OCI-LY7 (cell line): ENCODE measurements around the gene MAN1A1. TPM values are rescaled to one million over a fixed set of nuclear protein-coding genes. Genes with fewer than 3 reads are reported as not detected.

Experiments used
- BruUV-seq: library from RNA; stranded (reverse); fragments of 400-500 nt; replicated peaks from 2 replicates; lab custom pipeline; 2021; lab: Mats Ljungman, UMichigan
- CTCF ChIA-PET: fragments of 300-600 bp; sonication (Branson Sonifier 250); formaldehyde crosslinking; loops from one replicate; lab custom pipeline; 2022; ENCODE audit warnings: antibody characterized with exemption; ENCODE audit not compliant: unreplicated experiment; lab: Charles Lee
- POLR2A ChIA-PET: fragments of 300-600 bp; sonication (Branson Sonifier 250); formaldehyde crosslinking; loops from one replicate; lab custom pipeline; 2022; ENCODE audit warnings: antibody characterized with exemption; lab: Charles Lee
- DNase-seq: peaks from one replicate; pipeline ENCODE4 v3.0.0-alpha.2; 2015; ENCODE audit warnings: low spot score
- H2AFZ ChIP-seq: fragments of 200-600 bp; sonication (generic), shearing (Covaris generic); 2 replicates; pipeline ENCODE4 v1.6.1; 2014; ENCODE audit warnings: mild to moderate bottlenecking, antibody characterized with exemption, low read length, moderate library complexity
- H3K27ac ChIP-seq: fragments of 200-600 bp; sonication (generic); 2 replicates; pipeline ENCODE4 v1.5.1; 2014; ENCODE audit warnings: mixed run types, low read depth, mild to moderate bottlenecking, moderate library complexity, low read length, inconsistent platforms; ENCODE audit not compliant: poor library complexity, severe bottlenecking
- H3K36me3 ChIP-seq: fragments of 200-600 bp; sonication (generic); 2 replicates; pipeline ENCODE4 v1.6.1; 2014; ENCODE audit warnings: mild to moderate bottlenecking, antibody characterized with exemption, low read length, moderate library complexity, mixed read lengths; ENCODE audit not compliant: insufficient read depth
- H3K4me1 ChIP-seq: fragments of 200-600 bp; sonication (generic); 2 replicates; pipeline ENCODE4 v1.5.1; 2014; ENCODE audit warnings: mild to moderate bottlenecking, low read length; ENCODE audit not compliant: insufficient read depth, poor library complexity, severe bottlenecking
- H3K4me2 ChIP-seq: fragments of 200-600 bp; sonication (generic); 2 replicates; pipeline ENCODE4 v1.6.1; 2014; ENCODE audit warnings: mild to moderate bottlenecking, low read length
- H3K4me3 ChIP-seq: fragments of 200-600 bp; sonication (generic); 2 replicates; pipeline ENCODE4 v1.5.1; 2014; ENCODE audit warnings: mild to moderate bottlenecking, low read depth, low read length; ENCODE audit not compliant: poor library complexity, severe bottlenecking
- H3K79me2 ChIP-seq: fragments of 200-600 bp; sonication (generic); 2 replicates; pipeline ENCODE4 v1.6.1; 2016; ENCODE audit warnings: low read depth, mild to moderate bottlenecking, low read length, moderate library complexity, mixed read lengths; ENCODE audit not compliant: insufficient read depth
- H3K9me2 ChIP-seq: fragments of 200-600 bp; sonication (generic); 2 replicates; pipeline ENCODE4 v1.6.1; 2016; ENCODE audit warnings: mild to moderate bottlenecking, low read length, mixed read lengths; ENCODE audit not compliant: insufficient read depth
- H3K9me3 ChIP-seq: fragments of 200-600 bp; sonication (generic); 2 replicates; pipeline ENCODE4 v1.6.1; 2014; ENCODE audit warnings: mild to moderate bottlenecking, mixed run types, low read length, mixed read lengths
- H4K20me1 ChIP-seq: fragments of 200-600 bp; sonication (generic); 2 replicates; pipeline ENCODE4 v1.6.1; 2014; ENCODE audit warnings: mild to moderate bottlenecking, antibody characterized with exemption, low read length, moderate library complexity, mixed read lengths; ENCODE audit not compliant: insufficient read depth
- EZH2phosphoT487 ChIP-seq: fragments of 200-600 bp; sonication (generic); IDR thresholded peaks from 2 replicates; pipeline ENCODE4 v1.6.1; 2018; ENCODE audit warnings: low read depth, borderline replicate concordance, mild to moderate bottlenecking, mixed run types, antibody characterized with exemption, low read length, moderate library complexity, mixed read lengths
- intact Hi-C: fragments of 100-400 bp; cut with micrococcal nuclease; formaldehyde crosslinking; loops from one replicate; pipeline ENCODE4 v1.10.0; 2022; ENCODE audit not compliant: unreplicated experiment
- total RNA-seq, 2 experiments: library from RNA; depleted of rRNA in 1 of 2; stranded (reverse); fragments of >200 nt in 1 of 2; shearing (Covaris generic) in 1 of 2; gene quantifications; 2 replicates each; pipeline ENCODE4 v1.2.3, GENCODE V29; 2014 to 2022
- TF ChIP-seq, protein P1 (sequence below): fragments of 200-600 bp; sonication (generic); conservative IDR thresholded peaks from 2 replicates; pipeline ENCODE4 v1.5.1; 2014; ENCODE audit warnings: mild to moderate bottlenecking, antibody characterized with exemption, low read length, moderate library complexity, mixed read lengths

MAN1A1 gene
- total RNA-seq, 2 experiments from 2014 or later = 72.4 to 74.3 TPM

DNA sequence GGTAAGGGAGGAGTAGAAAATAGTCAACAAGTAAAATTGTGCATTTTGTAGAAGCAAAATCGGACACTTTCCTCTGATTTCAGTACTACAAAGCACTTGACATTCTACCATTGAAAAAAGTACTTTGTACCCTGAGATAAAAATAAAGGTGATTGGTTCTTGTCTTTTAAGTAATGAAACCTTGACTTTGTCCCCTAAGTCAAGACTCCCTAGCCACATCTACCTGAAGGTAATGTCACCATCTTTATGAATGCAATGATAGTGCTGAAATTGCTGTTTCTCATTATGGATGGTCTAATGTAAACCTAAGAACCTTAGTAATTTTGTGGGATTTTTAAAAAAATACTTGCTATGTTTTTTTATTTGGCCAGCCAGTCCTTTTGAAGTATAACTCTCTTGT lies 2.4 kb upstream of the MAN1A1 start:
- intact Hi-C loops = loop anchor here (2.0 to 5.0 kb wide), 4 partner anchors 171 to 725 kb away; no protein-coding TSS in a partner anchor
- no TSS peak for BruUV-seq
- no peak for TF ChIP-seq EZH2phosphoT487
- TF ChIP-seq, protein P1, sequence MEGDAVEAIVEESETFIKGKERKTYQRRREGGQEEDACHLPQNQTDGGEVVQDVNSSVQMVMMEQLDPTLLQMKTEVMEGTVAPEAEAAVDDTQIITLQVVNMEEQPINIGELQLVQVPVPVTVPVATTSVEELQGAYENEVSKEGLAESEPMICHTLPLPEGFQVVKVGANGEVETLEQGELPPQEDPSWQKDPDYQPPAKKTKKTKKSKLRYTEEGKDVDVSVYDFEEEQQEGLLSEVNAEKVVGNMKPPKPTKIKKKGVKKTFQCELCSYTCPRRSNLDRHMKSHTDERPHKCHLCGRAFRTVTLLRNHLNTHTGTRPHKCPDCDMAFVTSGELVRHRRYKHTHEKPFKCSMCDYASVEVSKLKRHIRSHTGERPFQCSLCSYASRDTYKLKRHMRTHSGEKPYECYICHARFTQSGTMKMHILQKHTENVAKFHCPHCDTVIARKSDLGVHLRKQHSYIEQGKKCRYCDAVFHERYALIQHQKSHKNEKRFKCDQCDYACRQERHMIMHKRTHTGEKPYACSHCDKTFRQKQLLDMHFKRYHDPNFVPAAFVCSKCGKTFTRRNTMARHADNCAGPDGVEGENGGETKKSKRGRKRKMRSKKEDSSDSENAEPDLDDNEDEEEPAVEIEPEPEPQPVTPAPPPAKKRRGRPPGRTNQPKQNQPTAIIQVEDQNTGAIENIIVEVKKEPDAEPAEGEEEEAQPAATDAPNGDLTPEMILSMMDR = no peak
- Histone ChIP-seq H3K36me3 (peaks cover 33% of the 10 kb centered on the region), H4K20me1 (peaks cover 18% of the 10 kb centered on the region; the same call in 1 of the 2 replicates), H3K9me2 (no peaks in the 10 kb centered on the region), H3K4me2 (peak overlapping the region; percentile 87), H3K9me3 (no peaks in the 10 kb centered on the region), H3K4me1 (peaks cover 53% of the 10 kb centered on the region), H3K79me2 (peaks cover 89% of the 10 kb centered on the region), H3K27ac (peak overlapping the region; percentile 89), H3K4me3 (peak overlapping the region; percentile 96), H2AFZ (peak overlapping the region; percentile 50; the same call in 1 of the 2 replicates)
- ChIA-PET CTCF (no interaction called here), POLR2A (interaction anchor here (0.7 to 2.3 kb wide), 2 partner anchors 172 to 690 kb away, joined by 3 to 16 read pairs; no protein-coding TSS in a partner anchor)
- peak; percentile 55 for DNase-seq

DNA sequence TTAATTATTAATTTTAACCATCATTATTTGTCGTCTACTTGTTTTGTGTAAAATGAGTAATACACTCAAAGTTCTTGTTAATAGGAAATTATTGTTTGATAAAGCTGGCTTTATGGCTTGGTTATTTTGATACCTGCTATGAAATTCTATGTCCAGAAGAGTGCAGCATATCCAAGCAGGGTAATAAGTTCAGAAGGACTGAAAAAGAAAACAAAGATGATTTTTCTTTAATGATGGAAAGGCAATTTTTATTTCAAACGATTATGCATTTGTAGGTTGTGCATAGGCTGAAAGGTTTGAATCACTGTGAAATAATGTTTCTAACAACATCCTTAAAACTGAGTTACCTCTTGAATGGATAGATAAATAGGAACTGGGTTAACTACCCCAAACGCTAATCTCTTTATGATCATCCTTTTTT lies 1.4 kb upstream of the MAN1A1 start:
- intact Hi-C loops = loop anchor here (1.0 to 5.0 kb wide), 6 partner anchors 91 to 726 kb away; no protein-coding TSS in a partner anchor
- peak overlapping the region; percentile 87 for H3K4me2 ChIP-seq
- H3K4me1 ChIP-seq = peaks cover 46% of the 10 kb centered on the region
- peaks cover 28% of the 10 kb centered on the region for H4K20me1 ChIP-seq
- peak overlapping the region; percentile 96 for H3K4me3 ChIP-seq
- H3K27ac ChIP-seq = peak overlapping the region; percentile 89
- H3K79me2 ChIP-seq = peaks cover 89% of the 10 kb centered on the region
- ChIA-PET CTCF (interaction anchor here (0.9 to 1.4 kb wide), 3 partner anchors 11 to 184 kb away, joined by 3 to 6 read pairs (median 5); no protein-coding TSS in a partner anchor), POLR2A (interaction anchor here (0.6 to 2.3 kb wide), 21 partner anchors 10 to 516 kb away, joined by 3 to 16 read pairs (median 3); no protein-coding TSS in a partner anchor)
- no peaks in the 10 kb centered on the region for H3K9me3 ChIP-seq
- peak; percentile 75 for DNase-seq
- TF ChIP-seq EZH2phosphoT487 = no peak
- TF ChIP-seq, protein P1 = peak; percentile 97
- BruUV-seq = TSS peak; percentile 64
- H2AFZ ChIP-seq = no peak overlapping the region
- H3K9me2 ChIP-seq = no peaks in the 10 kb centered on the region
- H3K36me3 ChIP-seq = peaks cover 35% of the 10 kb centered on the region
